HepG2 (cell line): ENCODE measurements around the gene NAGA. TPM values are rescaled to one million over a fixed set of nuclear protein-coding genes. Genes with fewer than 3 reads are reported as not detected.
A peak's percentile ranks its signal among the peaks of the same experiment; 100 is the strongest.

Experiments
- ATAC-seq: fragments of 200-7000 bp; cut with Tn5 transposase; 3 replicates; pipeline ENCODE4 v1.9.1; 2020; ENCODE audit warnings: mild to moderate bottlenecking, moderate library complexity
- BruUV-seq: library from RNA; stranded (reverse); fragments of 400-500 nt; replicated peaks from 2 replicates; lab custom pipeline; 2021; lab: Mats Ljungman, UMichigan
- CTCF ChIA-PET: fragments of 300-600 bp; formaldehyde crosslinking; extraction: SDS; loops from one replicate; lab custom pipeline; 2021; ENCODE audit warnings: low total read pairs, inconsistent platforms, low intra/inter-chr PET ratio; lab: Yijun Ruan, JAX
- POLR2A ChIA-PET: fragments of 350-600 bp; sonication (Branson Sonifier 250); formaldehyde crosslinking; loops from one replicate; lab custom pipeline; 2020; ENCODE audit warnings: antibody characterized with exemption, inconsistent platforms; lab: Yijun Ruan, JAX
- DNase-seq: peaks from one replicate; pipeline ENCODE4 v3.0.0-alpha.2; 2015; ENCODE audit warnings: low spot score
- FAIRE-seq: peaks from 3 replicates; lab custom pipeline; 2011; peaks lifted over from hg19 to GRCh38; lab: Jason Lieb, UNC
- H2AFZ ChIP-seq: one replicate; pipeline ENCODE4 v1.6.1; 2011; ENCODE audit warnings: low read length, inconsistent platforms
- H3K27ac ChIP-seq: fragments of 300-600 bp; 3 replicates; pipeline ENCODE4 v1.8.0; 2011; ENCODE audit warnings: mixed run types, mild to moderate bottlenecking, mixed read lengths, low read length, inconsistent platforms; ENCODE audit not compliant: insufficient read depth; ENCODE audit errors: extremely low read length
- H3K27me3 ChIP-seq, 2 experiments: fragments of 200-600 bp in 1 of 2; 2 replicates in 1 of 2; 3 replicates in 1 of 2; pipeline versions ENCODE4 v1.6.0 to v1.8.0; 2011; ENCODE audit warnings: low read length in 2 of 2, mild to moderate bottlenecking in 2 of 2, moderate library complexity in 2 of 2, inconsistent platforms in 1 of 2; ENCODE audit not compliant: insufficient read depth in 2 of 2, control insufficient read depth in 1 of 2
- H3K36me3 ChIP-seq, 2 experiments: fragments of 200-600 bp in 1 of 2; replicated peaks in 1 of 2; 2 replicates in 1 of 2; 3 replicates in 1 of 2; pipeline versions ENCODE4 v1.5.1 to v1.8.0; 2011; ENCODE audit warnings: low read length in 2 of 2, inconsistent platforms in 1 of 2; ENCODE audit not compliant: insufficient read depth in 2 of 2, control insufficient read depth in 1 of 2
- H3K4me1 ChIP-seq: 2 replicates; pipeline ENCODE4 v1.5.1; 2012; ENCODE audit warnings: low read length, inconsistent platforms; ENCODE audit not compliant: insufficient read depth
- H3K4me2 ChIP-seq: 2 replicates; pipeline ENCODE4 v1.6.0; 2011; ENCODE audit warnings: low read depth, low read length, inconsistent platforms
- H3K4me3 ChIP-seq, 3 experiments: fragments of 200-600 bp in 1 of 3; sonication (generic), shearing (Covaris generic) in 1 of 3; replicated peaks in 1 of 3; 2 replicates each; pipeline ENCODE4 v1.5.1; 2011 to 2016; ENCODE audit warnings: low read length in 3 of 3, inconsistent platforms in 2 of 3, low read depth in 2 of 3, mild to moderate bottlenecking in 2 of 3, control low read depth in 1 of 3, mixed read lengths in 1 of 3; ENCODE audit not compliant: insufficient read depth in 1 of 3
- H3K79me2 ChIP-seq: one replicate; pipeline ENCODE4 v1.6.1; 2011; ENCODE audit warnings: low read length, inconsistent platforms; ENCODE audit not compliant: insufficient read depth
- H3K9ac ChIP-seq: 2 replicates; pipeline ENCODE4 v1.6.0; 2011; ENCODE audit warnings: mild to moderate bottlenecking, low read depth, low read length, inconsistent platforms; ENCODE audit not compliant: insufficient read depth
- H3K9me3 ChIP-seq: 2 replicates; pipeline ENCODE4 v1.5.1; 2012; ENCODE audit warnings: mild to moderate bottlenecking, low read length
- H4K20me1 ChIP-seq: 2 replicates; pipeline ENCODE4 v1.6.0; 2011; ENCODE audit warnings: inconsistent platforms, mild to moderate bottlenecking, low read length, moderate library complexity; ENCODE audit not compliant: insufficient read depth
- AGO1 ChIP-seq: fragments of 200-400 bp; formaldehyde crosslinking; IDR thresholded peaks from 2 replicates; pipeline ENCODE4 v1.6.1; 2017; ENCODE audit warnings: mild to moderate bottlenecking, low read depth, low read length, moderate library complexity; ENCODE audit not compliant: poor library complexity, severe bottlenecking
- JUN ChIP-seq: sonication (generic); formaldehyde crosslinking; IDR thresholded peaks from 2 replicates; pipeline ENCODE4 v1.4.0; 2020; ENCODE audit warnings: mild to moderate bottlenecking, missing genetic modification reagents
- KLF12 ChIP-seq: sonication (generic); formaldehyde crosslinking; IDR thresholded peaks from 2 replicates; pipeline ENCODE4 v1.4.0; 2020; ENCODE audit warnings: missing genetic modification reagents, borderline replicate concordance
- MAFF ChIP-seq: IDR thresholded peaks from 2 replicates; pipeline ENCODE4 v1.6.1; 2011; ENCODE audit warnings: low read depth, low read length, improper control_type of control experiment
- MAFK ChIP-seq, 2 experiments: IDR thresholded peaks in 1 of 2; conservative IDR thresholded peaks in 1 of 2; 2 replicates each; pipeline ENCODE4 v1.6.1; 2011; ENCODE audit warnings: improper control_type of control experiment in 2 of 2, low read length in 2 of 2
- POLR2A ChIP-seq, 2 experiments: IDR thresholded peaks; 2 replicates each; pipeline ENCODE4 v1.6.1; 2011; ENCODE audit warnings: low read depth in 2 of 2, low read length in 2 of 2, mild to moderate bottlenecking in 1 of 2, moderate library complexity in 1 of 2; ENCODE audit not compliant: insufficient read depth in 1 of 2
- RBFOX2 ChIP-seq: fragments of 200-400 bp; formaldehyde crosslinking; IDR thresholded peaks from 2 replicates; pipeline ENCODE4 v1.6.1; 2017; ENCODE audit warnings: low read depth, mild to moderate bottlenecking, low read length
- SYNCRIP ChIP-seq: fragments of 200-400 bp; formaldehyde crosslinking; IDR thresholded peaks from 2 replicates; pipeline ENCODE4 v1.6.1; 2018; ENCODE audit warnings: mild to moderate bottlenecking, low read depth, low read length; ENCODE audit not compliant: insufficient read depth
- XBP1 ChIP-seq: sonication (generic); formaldehyde crosslinking; IDR thresholded peaks from 2 replicates; pipeline ENCODE4 v1.5.0; 2020; ENCODE audit warnings: missing genetic modification reagents
- ZMAT5 ChIP-seq: sonication (generic); formaldehyde crosslinking; IDR thresholded peaks from 2 replicates; pipeline ENCODE4 v1.5.0; 2020; ENCODE audit warnings: mild to moderate bottlenecking, low read depth, missing genetic modification reagents, borderline replicate concordance
- ZNF225 ChIP-seq: sonication (generic); formaldehyde crosslinking; IDR thresholded peaks from 2 replicates; pipeline ENCODE4 v1.4.0; 2020; ENCODE audit warnings: mild to moderate bottlenecking, missing genetic modification reagents
- ZNF484 ChIP-seq: sonication (generic); formaldehyde crosslinking; IDR thresholded peaks from 2 replicates; pipeline ENCODE4 v1.5.1; 2020; ENCODE audit warnings: mild to moderate bottlenecking, low read depth, missing genetic modification reagents, borderline replicate concordance
- ZNF558 ChIP-seq: sonication (generic); formaldehyde crosslinking; IDR thresholded peaks from 2 replicates; pipeline ENCODE4 v1.9.0; 2022; ENCODE audit warnings: mild to moderate bottlenecking, missing genetic modification reagents, borderline replicate concordance
- ZNF879 ChIP-seq: sonication (generic); formaldehyde crosslinking; IDR thresholded peaks from 2 replicates; pipeline ENCODE4 v1.8.1; 2023; ENCODE audit warnings: missing genetic modification reagents
- WGBS: methylation state at CpG from one replicate; pipeline ENCODE4 v1.1.6; 2017; ENCODE audit warnings: low lambda C conversion rate; 5-methylcytosine and 5-hydroxymethylcytosine counted together
- in situ Hi-C: cut with HindIII; loops from 2 replicates; pipeline ENCODE4 v1.10.0; 2017; ENCODE audit warnings: low pct_unique_long_range_greater_than_20kb; ENCODE audit not compliant: extremely low pct_ligation_motif_present
- intact Hi-C: fragments of 100-400 bp; cut with micrococcal nuclease; formaldehyde crosslinking; loops from one replicate; pipeline ENCODE4 v1.10.0; 2022; ENCODE audit not compliant: unreplicated experiment
- polyA plus RNA-seq, 8 experiments: library from polyadenylated mRNA; depleted of rRNA in 3 of 8; stranded (reverse) in 7 of 8; unstranded in 1 of 8; fragments of >200 nt; fragmentation: Illumina TruSeq in 4 of 8; extraction: Trizol in 4 of 8; gene quantifications; 2 replicates each; pipeline versions ENCODE4 v1.2.1 to v1.2.3, GENCODE V29; 2011 to 2016; ENCODE audit warnings: low read depth in 4 of 8, missing spikeins in 1 of 8, mixed read lengths in 1 of 8; ENCODE audit not compliant: insufficient read depth in 1 of 8
- total RNA-seq, 5 experiments: library from RNA; depleted of rRNA; stranded (reverse); fragments of >200 nt; fragmentation: Illumina TruSeq; extraction: Trizol; gene quantifications; 2 replicates each; pipeline ENCODE4 v1.2.3, GENCODE V29; 2016; ENCODE audit warnings: low read depth in 1 of 5

Gene NAGA
- total and polyA plus RNA-seq, 2 of the 13 experiments (the other 11 are each of a cell fraction or from before 2014, with no cell fraction given), result 15.1 to 23.4 TPM

DNA sequence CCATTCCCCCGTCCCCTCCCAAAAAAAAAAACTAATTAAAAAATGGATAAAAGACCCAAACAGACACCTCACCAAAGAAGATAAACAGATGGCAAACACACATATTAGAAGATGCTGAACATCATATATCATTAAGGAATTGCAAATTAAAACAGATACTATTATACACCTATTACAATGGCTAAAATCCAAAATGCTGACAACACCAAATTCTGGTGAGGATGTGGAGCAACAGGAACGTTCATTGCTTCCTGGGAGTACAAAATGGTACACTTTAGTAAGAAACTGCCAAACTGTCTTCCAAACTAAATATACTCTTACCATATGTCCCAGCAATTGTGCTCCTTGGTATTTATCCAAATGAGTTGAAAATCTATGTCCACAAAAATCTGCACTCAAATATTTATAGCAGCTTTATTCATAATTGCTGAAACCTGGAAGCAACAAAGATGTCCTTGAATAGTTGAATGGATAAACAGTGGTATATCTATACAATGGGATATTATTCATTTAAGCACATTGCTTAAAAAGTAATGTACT, 19.9 kb downstream of the NAGA start:
- no peaks in the 10 kb centered on the region for H3K79me2 ChIP-seq
- no peaks in the 10 kb centered on the region for H3K36me3 ChIP-seq
- ChIA-PET POLR2A (no interaction called here), CTCF (no interaction called here)
- H3K4me2 ChIP-seq, result no peak overlapping the region
- FAIRE-seq, result no peak
- in situ Hi-C loops (no loop called here), intact Hi-C loops (no loop called here)
- H2AFZ ChIP-seq, result no peak overlapping the region
- H3K27ac ChIP-seq, result no peak overlapping the region
- H4K20me1 ChIP-seq, result no peaks in the 10 kb centered on the region
- H3K9me3 ChIP-seq, result no peaks in the 10 kb centered on the region
- DNase-seq, result no peak
- TF ChIP-seq SYNCRIP, result no peak
- peak; percentile 48; the same call in 1 of the 2 replicates for TF ChIP-seq MAFF
- peak; percentile 60 to 72 for TF ChIP-seq MAFK (conservative IDR thresholded peaks at IDR 0.05 in 1 of 2, IDR thresholded peaks at IDR 0.05 in 1 of 2; ENCODE audit: low read length in 2 of 2)
- H3K4me1 ChIP-seq, result no peaks in the 10 kb centered on the region
- no peak overlapping the region for H3K9ac ChIP-seq
- BruUV-seq, result no TSS peak
- no peak overlapping the region for H3K4me3 ChIP-seq
- WGBS, result 43% methylated on average over 2 of the region's 2 CpGs
- no peak for ATAC-seq
- H3K27me3 ChIP-seq, result no peaks in the 10 kb centered on the region

DNA sequence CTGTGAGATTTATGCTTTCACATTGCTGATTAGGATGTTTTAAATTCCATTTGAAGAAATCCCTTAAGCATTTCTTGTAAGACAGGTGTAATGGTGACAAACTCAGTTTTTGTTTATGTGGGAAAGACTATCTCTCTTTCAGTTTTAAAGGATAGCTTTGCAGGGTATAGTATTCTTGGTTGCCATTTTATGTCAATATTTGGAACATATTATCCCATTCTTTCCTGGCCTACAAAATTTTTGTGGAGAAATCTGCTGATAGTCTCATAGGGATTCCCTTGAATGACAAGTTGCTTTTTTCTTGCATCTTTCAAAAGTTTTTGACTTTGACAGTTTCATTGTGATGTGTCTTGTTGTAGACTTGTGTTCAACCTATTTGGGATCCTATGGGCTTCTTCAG, 28.8 kb downstream of the NAGA start:
- no peak for DNase-seq
- ChIA-PET CTCF (no interaction called here), POLR2A (no interaction called here)
- Histone ChIP-seq H3K27me3 (no peaks in the 10 kb centered on the region), H3K4me3 (no peak overlapping the region), H3K9me3 (peaks cover 12% of the 10 kb centered on the region), H3K4me1 (no peaks in the 10 kb centered on the region), H2AFZ (no peak overlapping the region), H4K20me1 (no peaks in the 10 kb centered on the region), H3K9ac (no peak overlapping the region), H3K27ac (no peak overlapping the region), H3K4me2 (no peak overlapping the region), H3K79me2 (no peaks in the 10 kb centered on the region), H3K36me3 (no peaks in the 10 kb centered on the region)
- ATAC-seq, result no peak
- in situ Hi-C loops (no loop called here), intact Hi-C loops (no loop called here)
- TF ChIP-seq POLR2A (IDR thresholded peaks at IDR 0.05; ENCODE audit: insufficient read depth in 1 of 2, low read depth in 2 of 2, low read length in 2 of 2) (no peak), ZMAT5 (CRISPR knock-in tag) (no peak), ZNF879 (no peak), KLF12 (no peak), RBFOX2 (no peak), JUN (CRISPR knock-in tag) (no peak), ZNF484 (CRISPR knock-in tag) (no peak), ZNF558 (no peak), ZNF225 (CRISPR knock-in tag) (no peak), XBP1 (CRISPR knock-in tag) (no peak), AGO1 (no peak)
- BruUV-seq, result no TSS peak
- FAIRE-seq, result no peak
